AG04450 (cell line): ENCODE measurements around the gene PNPLA6. TPM values are rescaled to one million over a fixed set of nuclear protein-coding genes. Genes with fewer than 3 reads are reported as not detected.

Experiments
- CTCF ChIA-PET: fragments of 300-600, 350-600 bp; formaldehyde crosslinking; extraction: SDS; loops from one replicate; lab custom pipeline; 2022; ENCODE audit warnings: antibody characterized with exemption, inconsistent platforms; lab: Charles Lee
- POLR2A ChIA-PET: fragments of 350-600 bp; formaldehyde crosslinking; extraction: SDS; loops from one replicate; lab custom pipeline; 2021; ENCODE audit warnings: antibody characterized with exemption, inconsistent platforms; lab: Yijun Ruan, JAX
- DNase-seq: peaks from one replicate; pipeline ENCODE4 v3.0.0-alpha.2; 2011; ENCODE audit warnings: low read depth, low spot score
- H3K27ac ChIP-seq: one replicate; pipeline ENCODE4 v1.5.1; 2012; ENCODE audit warnings: low read depth, low read length, control low read depth
- H3K27me3 ChIP-seq: one replicate; pipeline ENCODE4 v1.6.0; 2012; ENCODE audit warnings: low read length; ENCODE audit not compliant: control insufficient read depth, insufficient read depth
- H3K4me3 ChIP-seq: 2 replicates; pipeline ENCODE4 v1.5.1; 2011; ENCODE audit warnings: mild to moderate bottlenecking, low read depth, low read length, control low read depth
- H3K9me3 ChIP-seq: 2 replicates; pipeline ENCODE4 v1.5.1; 2012; ENCODE audit warnings: low read length; ENCODE audit not compliant: control insufficient read depth, insufficient read depth
- polyA plus RNA-seq: library from polyadenylated mRNA; depleted of rRNA; stranded (reverse); fragments of >200 nt; gene quantifications from 2 replicates; pipeline ENCODE4 v1.2.3, GENCODE V29; 2011
- TF ChIP-seq, protein P1 (sequence below): IDR thresholded peaks from 2 replicates; pipeline ENCODE4 v1.5.1; 2011; ENCODE audit warnings: low read depth, low read length, control low read depth, inconsistent platforms

PNPLA6 gene
- polyA plus RNA-seq, 1 experiment = 17.0 TPM

- CTCF ChIA-PET = no interaction called here
- no peak overlapping the region for H3K4me3 ChIP-seq
- H3K27me3 ChIP-seq = peaks cover 4% of the 10 kb centered on the region
- no peaks in the 10 kb centered on the region for H3K9me3 ChIP-seq
- TF ChIP-seq, protein P1, sequence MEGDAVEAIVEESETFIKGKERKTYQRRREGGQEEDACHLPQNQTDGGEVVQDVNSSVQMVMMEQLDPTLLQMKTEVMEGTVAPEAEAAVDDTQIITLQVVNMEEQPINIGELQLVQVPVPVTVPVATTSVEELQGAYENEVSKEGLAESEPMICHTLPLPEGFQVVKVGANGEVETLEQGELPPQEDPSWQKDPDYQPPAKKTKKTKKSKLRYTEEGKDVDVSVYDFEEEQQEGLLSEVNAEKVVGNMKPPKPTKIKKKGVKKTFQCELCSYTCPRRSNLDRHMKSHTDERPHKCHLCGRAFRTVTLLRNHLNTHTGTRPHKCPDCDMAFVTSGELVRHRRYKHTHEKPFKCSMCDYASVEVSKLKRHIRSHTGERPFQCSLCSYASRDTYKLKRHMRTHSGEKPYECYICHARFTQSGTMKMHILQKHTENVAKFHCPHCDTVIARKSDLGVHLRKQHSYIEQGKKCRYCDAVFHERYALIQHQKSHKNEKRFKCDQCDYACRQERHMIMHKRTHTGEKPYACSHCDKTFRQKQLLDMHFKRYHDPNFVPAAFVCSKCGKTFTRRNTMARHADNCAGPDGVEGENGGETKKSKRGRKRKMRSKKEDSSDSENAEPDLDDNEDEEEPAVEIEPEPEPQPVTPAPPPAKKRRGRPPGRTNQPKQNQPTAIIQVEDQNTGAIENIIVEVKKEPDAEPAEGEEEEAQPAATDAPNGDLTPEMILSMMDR = no peak
- no peak for DNase-seq
- POLR2A ChIA-PET = no interaction called here
- no peak overlapping the region for H3K27ac ChIP-seq
These were observed 43.4 kb upstream of the PNPLA6 start for GRCh38 chr19:7492142-7492541.

GRCh38 chr19:7492558-7492957, 43.0 kb upstream of the PNPLA6 start:
- TF ChIP-seq, protein P1 = no peak
- ChIA-PET CTCF (no interaction called here), POLR2A (no interaction called here)
- H3K4me3 ChIP-seq = no peak overlapping the region
- H3K27ac ChIP-seq = no peak overlapping the region
- DNase-seq = no peak
- no peaks in the 10 kb centered on the region for H3K9me3 ChIP-seq
- H3K27me3 ChIP-seq = peaks cover 6% of the 10 kb centered on the region

DNA sequence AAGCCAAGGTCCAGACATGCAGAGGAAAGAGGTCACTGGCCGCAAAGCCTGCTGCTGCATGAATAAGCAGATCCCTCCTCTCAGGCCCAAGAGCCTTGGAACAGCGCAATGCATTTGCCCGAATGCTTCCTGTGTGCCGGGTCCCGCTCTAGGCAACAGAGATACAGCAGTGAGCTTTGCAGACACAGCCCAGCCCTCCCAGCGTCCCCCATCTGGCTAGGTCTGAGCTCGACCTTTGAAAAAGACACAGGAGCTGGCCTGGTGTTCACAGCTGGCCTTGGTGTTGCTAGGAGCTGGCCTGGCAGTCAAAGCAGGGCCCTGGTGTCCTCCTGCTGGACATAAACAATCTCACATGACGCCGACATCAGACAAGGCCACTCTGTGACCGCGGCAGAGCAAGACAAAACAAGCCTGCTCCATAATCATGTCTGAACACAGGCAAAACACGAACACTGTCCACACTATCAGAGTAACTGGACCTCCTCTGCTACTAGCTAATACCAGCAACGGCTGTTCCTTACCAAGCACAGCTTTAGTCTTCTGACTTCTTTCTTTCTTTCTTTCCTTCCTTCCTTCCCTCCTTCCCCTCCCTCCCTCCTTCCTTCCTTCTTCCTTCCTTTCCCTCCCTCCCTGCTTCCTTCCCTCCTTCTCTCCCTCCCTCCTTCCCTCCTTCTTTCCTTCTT, 41.0 kb upstream of the PNPLA6 start:
- H3K27me3 ChIP-seq = peaks cover 8% of the 10 kb centered on the region
- no peaks in the 10 kb centered on the region for H3K9me3 ChIP-seq
- no peak for DNase-seq
- no peak overlapping the region for H3K4me3 ChIP-seq
- ChIA-PET CTCF (interaction anchor here (1.0 to 1.2 kb wide), 2 partner anchors 74 to 305 kb away, joined by 3 to 5 read pairs; no protein-coding TSS in a partner anchor), POLR2A (interaction anchor here (0.6 to 1.0 kb wide), 3 partner anchors 9 to 139 kb away, joined by 3 to 12 read pairs (median 6); no protein-coding TSS in a partner anchor)
- TF ChIP-seq, protein P1 = no peak
- peak overlapping the region; percentile 31 for H3K27ac ChIP-seq

DNA sequence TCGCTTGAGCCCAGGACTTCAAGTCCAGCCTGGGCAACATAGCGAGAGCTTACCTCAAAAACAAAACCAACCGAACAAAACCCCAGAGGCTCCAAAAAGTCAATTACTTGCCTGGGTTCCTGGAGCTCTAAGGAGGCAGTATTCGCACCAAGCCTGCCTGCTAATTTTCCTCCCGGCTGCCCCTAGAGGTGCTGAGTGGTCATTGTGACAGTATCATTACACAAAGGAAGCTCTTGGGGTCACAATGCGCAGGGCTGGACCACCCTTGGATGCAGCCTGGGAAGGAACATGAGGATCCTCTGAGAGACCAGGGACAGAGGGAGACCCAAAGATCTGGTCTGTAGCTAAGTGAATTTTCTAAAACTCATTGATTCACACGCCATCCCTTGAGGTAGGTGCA, 38.2 kb upstream of the PNPLA6 start:
- no peaks in the 10 kb centered on the region; the same call in 1 of the 2 replicates for H3K9me3 ChIP-seq
- no peak overlapping the region for H3K4me3 ChIP-seq
- DNase-seq = no peak
- ChIA-PET CTCF (interaction anchor here (0.8 to 1.9 kb wide), 3 partner anchors 26 to 142 kb away, joined by 3 to 6 read pairs (median 4); no protein-coding TSS in a partner anchor), POLR2A (interaction anchor here (0.6 kb wide), 1 partner anchor 828 kb away, joined by 4 read pairs; no protein-coding TSS in a partner anchor)
- H3K27me3 ChIP-seq = peaks cover 21% of the 10 kb centered on the region
- no peak overlapping the region for H3K27ac ChIP-seq
- TF ChIP-seq, protein P1 = peak; percentile 48

- Histone ChIP-seq H3K27ac (no peak overlapping the region), H3K9me3 (no peaks in the 10 kb centered on the region; the same call in 1 of the 2 replicates), H3K27me3 (peaks cover 29% of the 10 kb centered on the region), H3K4me3 (peak overlapping the region; percentile 45)
- TF ChIP-seq, protein P1 = no peak
- ChIA-PET CTCF (no interaction called here), POLR2A (no interaction called here)
- DNase-seq = no peak
These were observed 34.6 kb upstream of the PNPLA6 start for GRCh38 chr19:7500811-7501450.
